NCI-H748 treated with DMSO at 0.1 percent for 48 hours (cell line): ENCODE data around the gene BAHCC1.

Source experiments
- DNase-seq: peaks from one replicate; lab custom pipeline; 2025; lab: John Stamatoyannopoulos, UW

BAHCC1 gene

DNA sequence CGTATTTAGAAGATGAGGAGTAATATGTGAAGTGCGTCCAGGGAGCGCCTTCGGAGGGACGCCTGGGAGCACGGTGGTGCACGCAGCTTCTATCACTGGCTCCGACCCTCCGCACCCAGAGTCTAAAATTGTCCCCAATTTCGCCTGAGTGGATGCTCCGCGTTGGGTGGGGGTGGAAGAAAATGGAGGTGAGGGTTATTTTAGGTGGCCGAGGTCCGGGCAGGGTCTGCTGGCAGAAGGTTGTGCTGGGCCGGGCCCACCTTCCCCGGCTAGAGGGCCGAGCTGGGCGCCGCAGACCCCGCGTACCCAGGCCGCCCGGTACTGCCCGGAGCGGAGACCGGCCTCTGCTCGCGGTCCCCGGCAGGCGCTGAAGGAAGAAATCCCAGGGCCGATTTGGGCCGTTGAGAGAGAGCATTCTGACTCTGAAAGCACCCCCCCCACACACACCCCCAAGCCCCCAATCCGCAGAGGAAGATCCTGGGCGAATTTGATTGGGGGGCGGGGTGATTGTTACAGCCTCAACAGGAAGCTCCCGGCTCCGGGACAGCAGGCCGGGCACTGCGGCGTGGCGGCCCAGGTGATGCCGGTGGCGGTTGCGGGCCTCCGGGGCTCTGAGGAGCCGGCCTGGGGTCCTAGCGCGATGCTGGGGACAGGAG, 3.0 kb downstream of the BAHCC1 start:
- no peak for DNase-seq

- no peak for DNase-seq
These were observed 3.7 kb downstream of the BAHCC1 start for GRCh38 chr17:81398832-81399411.

- no peak for DNase-seq
These were observed 4.4 kb downstream of the BAHCC1 start for GRCh38 chr17:81399481-81400153.

- DNase-seq = no peak
These were observed 5.1 kb downstream of the BAHCC1 start for GRCh38 chr17:81400154-81400977.

GRCh38 chr17:81400996-81401722, 5.9 kb downstream of the BAHCC1 start:
- no peak for DNase-seq

GRCh38 chr17:81401723-81402529, 6.7 kb downstream of the BAHCC1 start:
- DNase-seq = no peak

DNA sequence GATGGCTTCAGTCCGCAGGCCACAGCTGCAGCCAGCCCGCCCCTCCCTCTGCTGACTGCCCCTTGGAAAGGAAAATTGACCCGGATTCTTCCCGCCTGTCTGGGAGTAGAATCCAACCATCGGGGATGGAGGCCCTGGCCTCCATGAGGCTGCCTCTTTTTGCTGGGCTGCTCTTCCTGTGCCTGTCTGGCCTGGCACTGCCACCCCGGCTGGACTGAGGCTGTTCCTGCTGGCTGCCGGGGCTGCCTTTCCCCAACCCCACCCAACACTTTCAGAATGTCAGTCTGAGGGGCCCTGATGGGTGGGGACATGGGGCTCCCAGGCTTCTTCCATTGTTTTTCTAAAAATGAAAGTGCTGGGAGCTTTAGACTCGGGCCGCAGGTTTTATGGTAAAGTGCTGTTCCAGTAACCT, 7.3 kb downstream of the BAHCC1 start:
- DNase-seq = no peak

GRCh38 chr17:81402981-81403467, 7.8 kb downstream of the BAHCC1 start:
- no peak for DNase-seq

DNA sequence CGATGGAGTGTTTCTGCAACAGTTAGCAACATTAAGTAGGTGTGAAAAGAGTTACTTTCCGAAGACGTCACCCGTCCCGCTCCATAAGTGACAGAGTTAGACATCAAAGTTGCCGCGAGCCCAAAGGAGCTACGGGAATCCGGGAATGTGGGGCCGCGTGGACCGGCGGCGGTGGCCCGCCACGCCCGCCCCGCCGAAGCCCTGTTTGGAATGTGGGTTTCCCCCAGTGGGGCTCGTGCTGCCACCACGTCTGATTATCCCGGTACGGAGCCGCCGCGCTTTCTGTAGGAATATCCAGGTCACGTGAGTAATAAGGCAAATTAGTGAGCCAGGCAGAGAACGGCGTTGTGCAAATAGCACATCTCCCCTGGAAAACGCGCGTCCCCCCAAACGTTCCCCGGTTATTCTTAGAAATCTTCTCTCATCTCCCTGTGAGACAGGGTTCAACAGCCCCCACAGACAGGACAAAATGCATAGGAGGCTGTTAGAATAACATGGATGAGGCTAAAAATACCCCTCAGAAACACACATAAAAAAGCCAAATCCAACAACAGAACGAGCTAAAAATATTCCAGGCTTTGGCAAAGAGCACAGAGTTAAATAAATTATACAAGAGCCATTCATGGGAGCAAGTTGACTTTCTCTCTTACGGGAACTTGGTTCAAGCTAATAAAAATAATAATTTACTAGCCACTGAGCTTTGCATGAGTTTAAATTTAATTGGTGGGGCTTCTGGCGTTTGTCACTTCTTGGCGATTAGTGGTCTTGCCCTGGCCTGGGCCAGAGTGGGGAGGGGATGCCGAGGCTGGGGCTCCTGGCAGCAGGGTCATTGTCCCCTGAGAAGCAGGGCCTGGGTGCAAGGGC, 8.6 kb downstream of the BAHCC1 start:
- no peak for DNase-seq

DNA sequence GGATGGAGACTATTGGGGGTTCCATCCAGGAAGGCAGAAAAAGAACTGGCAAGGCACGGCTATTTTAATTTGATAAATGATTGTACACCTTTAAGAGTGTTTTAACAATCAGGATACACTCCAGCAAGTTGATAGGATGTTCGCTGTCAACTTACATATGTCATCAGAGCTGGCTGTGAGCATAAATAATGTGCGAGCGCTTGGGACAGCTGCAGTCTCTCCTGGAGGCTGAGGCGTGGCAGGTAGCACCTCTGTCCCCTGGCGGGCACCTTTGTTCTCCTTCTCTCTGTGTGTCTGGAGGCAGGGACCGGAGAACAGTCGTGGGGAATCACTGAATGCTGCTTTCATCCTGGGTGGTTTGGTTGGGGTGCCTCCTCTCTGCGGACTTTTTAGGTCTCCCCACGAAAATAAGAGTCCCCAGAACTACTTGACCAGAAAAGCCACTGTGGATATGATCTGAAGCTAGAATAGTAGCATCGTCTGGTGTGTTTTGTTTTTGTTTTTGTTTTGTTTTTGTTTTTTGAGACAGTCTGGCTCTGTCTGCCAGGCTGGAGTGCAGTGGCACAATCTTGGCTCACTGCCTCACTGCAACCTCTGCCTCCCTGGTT, 9.4 kb downstream of the BAHCC1 start:
- DNase-seq = peak; percentile 44

- DNase-seq = no peak
These were observed 10.2 kb downstream of the BAHCC1 start for GRCh38 chr17:81405411-81405872.

- no peak for DNase-seq
These were observed 11.1 kb downstream of the BAHCC1 start for GRCh38 chr17:81406117-81406953.

GRCh38 chr17:81408049-81408448, 12.8 kb downstream of the BAHCC1 start:
- DNase-seq = no peak

- DNase-seq = no peak
These were observed 14.1 kb downstream of the BAHCC1 start for GRCh38 chr17:81409190-81409935.

DNA sequence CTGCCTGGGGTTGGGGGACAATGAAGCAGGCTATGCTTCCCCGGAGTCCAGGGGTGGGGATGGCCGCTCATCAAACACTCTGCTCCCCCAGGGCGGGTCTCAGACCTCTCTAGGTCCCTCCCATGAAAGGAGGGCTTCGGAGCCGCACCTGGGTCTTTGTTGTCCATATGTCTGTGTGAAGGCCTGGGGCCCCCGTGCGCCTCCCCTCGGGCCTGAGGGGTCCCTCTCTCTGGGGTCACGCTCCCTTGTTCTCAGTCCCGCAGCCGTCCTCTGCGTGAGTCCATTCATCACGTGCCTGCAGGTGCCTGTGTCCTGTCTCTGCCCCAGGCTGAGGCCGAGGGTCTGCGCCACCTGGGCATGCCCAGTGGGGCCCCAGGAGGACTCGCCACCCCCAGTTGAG, 15.6 kb downstream of the BAHCC1 start:
- no peak for DNase-seq

- DNase-seq = no peak
These were observed 16.0 kb downstream of the BAHCC1 start for GRCh38 chr17:81411305-81411704.

DNA sequence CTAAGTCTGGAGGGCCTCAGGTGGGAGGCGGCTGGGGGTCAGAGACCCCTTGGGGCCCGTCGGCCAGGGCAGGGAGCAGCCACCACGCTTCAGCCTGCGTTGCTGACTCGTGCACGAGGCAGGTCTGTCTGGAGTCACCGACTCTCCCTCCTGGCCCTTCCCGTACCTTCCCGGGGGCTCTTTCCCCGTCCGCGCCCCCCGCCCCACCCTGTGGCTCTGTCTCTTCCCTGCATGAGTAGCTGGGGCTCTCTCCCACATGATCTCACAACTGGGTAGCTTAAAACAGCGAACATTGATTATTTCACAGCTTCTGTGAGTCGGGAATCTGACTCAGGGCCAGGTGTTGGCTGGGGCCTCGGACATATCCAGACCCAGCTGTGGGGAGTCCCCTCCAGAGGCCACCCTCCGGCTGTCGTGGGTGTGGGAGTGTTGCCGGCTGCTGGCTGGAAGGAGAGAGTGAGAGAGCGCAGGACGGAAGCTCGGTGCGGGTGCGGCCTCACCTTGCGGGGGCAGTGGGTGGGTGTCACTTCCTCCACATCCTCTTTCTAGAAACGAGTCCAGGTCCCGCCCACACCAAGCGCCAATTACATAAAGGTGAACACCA, 17.3 kb downstream of the BAHCC1 start:
- no peak for DNase-seq
